GM20431 (cell line): Measurements from ENCODE around the gene NLK.
"Not testable (repeated sequence)": the region's sequence is repeated elsewhere in the genome, so short reads cannot be mapped to it uniquely, and the experiment has no call there.

Source experiments
- in situ Hi-C: fragments of 300-500 bp; cut with MseI, MboI; formaldehyde crosslinking; loops from one replicate; pipeline ENCODE4 v1.15.0; 2020; ENCODE audit warnings: low sequenced_read_pairs; ENCODE audit not compliant: unreplicated experiment

The NLK gene

DNA sequence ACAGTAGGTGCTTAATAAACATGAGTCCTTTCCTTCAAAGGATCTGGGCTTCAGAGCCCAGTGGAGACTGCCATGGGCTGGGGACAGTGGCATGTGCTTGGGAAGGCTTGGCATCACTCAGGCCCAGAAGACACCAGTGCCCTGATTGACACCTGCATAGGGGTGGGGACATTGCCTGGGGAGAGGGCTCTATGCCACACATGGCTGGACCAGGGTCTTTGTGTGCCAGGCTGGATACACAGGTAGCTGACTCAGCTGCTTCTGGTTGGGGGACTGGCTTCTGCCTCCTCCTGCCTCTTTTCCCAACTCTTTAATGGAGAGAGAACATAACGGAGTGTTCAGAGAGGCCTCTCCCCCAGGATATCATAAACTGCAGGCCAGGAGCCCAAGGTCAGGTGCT lies 183.4 kb downstream of the NLK start:
- in situ Hi-C loops = no loop called here

DNA sequence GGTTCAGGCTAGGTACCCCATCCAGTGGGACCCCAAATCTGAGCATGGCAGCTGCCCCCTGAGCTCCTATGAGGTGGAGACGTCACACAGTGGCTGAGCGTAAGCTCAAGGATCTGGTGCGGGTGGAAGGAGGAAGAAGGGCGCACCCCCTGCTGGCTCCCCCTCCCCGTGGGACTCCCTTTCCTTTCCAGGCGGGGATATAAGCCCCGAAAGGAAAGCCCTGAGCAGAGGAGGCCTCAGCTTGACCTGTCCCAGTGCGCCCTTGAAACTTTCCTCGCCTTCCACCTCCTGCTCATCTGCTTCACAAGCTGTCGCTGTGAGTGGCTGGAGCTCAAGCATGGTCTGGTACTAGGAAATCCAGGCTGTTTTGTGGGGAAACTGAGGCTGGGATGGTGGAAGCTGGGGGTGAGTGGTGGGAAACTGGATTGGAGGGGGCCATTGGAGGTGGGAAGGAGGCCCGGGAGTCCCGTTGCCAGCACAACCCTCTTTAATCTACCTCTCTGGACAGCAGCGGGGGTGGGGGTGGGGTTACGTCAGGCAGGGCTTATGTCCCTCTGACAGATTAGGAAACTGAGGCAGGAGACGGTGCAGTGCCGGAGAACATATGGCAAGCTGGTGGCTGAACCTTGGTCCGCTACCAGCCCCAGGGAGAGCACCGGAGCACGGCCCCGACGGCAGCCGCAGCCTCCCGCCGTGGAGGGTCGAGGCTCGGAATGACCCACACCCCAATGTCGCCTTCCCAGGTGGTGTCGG lies 184.3 kb downstream of the NLK start:
- in situ Hi-C loops = no loop called here

- in situ Hi-C loops = no loop called here
Observed at GRCh38 chr17:28227316-28228108, 185.0 kb downstream of the NLK start.

- in situ Hi-C loops = no loop called here
Observed at GRCh38 chr17:28228109-28228840, 185.8 kb downstream of the NLK start.

- in situ Hi-C loops = no loop called here
Observed at GRCh38 chr17:28228986-28229729, 186.7 kb downstream of the NLK start.

DNA sequence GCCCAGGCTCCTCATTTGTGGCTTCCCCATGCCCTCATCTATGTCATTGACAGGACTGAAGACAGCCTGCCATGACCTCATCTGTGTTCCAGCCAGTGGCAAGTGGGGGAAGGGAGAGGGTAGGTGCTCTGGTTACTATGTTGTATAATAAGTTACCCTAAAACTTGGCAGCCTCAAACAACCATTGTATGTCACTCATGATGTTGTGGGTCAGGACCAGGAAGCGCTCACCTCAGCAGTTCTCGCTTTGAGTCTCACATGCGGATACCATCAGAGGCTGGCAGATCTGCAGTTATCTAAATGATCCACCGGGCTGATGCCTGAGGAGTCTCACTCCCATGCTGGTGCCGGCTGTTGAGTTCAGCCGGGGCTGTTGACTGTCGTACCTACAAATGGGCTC lies 187.5 kb downstream of the NLK start:
- in situ Hi-C loops = no loop called here

DNA sequence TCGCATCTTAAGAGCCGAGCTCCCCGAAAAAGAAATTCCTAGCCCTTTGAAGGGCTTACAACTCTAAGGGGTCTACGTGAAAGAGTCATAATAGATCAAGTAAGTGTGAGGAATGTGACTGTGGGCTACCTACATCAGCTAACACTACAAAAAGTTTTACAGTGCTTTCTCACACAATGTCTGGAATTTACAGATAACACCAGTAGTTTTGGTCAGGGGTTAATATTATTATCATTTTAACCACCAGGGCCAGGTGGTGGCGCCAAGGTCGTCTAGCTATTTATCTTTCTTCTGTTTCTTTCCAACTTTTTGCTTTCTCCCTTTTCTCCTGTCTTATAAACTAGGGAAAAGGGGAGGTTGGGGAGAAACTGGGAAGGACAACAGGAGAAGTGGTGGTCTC lies 188.1 kb downstream of the NLK start:
- in situ Hi-C loops = not testable (repeated sequence)

- in situ Hi-C loops = not testable (repeated sequence)
Observed at GRCh38 chr17:28231624-28232023, 189.1 kb downstream of the NLK start.

DNA sequence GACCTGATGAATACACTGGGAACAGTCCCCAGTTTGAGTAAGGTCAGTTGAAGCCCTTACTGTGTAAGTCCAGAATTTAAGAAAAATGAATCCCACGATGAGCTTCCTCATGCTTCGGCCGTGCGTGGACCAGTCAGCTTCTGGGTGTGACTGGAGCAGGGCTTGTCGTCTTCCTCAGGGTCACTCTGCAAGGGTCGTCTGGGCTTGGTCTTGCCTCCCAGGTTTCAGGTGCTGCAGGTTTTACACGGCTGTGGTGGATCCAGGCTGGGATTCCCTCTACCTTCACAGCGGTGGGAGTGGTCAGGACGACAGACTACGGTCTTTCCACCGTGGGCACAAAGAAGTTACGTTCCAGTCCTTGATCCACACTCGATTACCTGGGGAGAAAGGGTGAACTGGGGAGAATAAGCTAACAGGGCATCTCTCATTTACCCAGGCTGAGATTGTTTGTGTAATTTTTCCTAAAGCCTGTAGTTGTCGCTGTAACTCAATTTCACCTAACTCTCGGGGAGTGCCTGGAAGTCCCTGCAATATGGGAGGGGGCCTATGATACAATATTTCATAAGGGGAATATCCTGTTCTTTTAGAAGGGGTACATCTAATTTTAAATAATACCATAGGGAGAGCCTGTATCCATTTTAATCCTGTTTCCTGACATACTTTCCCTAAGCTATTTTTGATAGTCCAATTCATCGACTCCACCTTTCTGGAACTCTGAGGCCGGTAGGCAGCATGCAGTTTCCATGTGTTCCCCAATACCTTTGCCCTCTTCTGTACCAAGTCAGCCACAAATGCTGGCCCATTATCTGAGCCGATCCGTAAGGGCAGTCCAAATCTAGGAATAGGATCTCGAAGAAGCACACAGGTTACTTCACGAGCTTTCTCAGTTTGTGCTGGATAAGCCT lies 190.7 kb downstream of the NLK start:
- in situ Hi-C loops = not testable (repeated sequence)

DNA sequence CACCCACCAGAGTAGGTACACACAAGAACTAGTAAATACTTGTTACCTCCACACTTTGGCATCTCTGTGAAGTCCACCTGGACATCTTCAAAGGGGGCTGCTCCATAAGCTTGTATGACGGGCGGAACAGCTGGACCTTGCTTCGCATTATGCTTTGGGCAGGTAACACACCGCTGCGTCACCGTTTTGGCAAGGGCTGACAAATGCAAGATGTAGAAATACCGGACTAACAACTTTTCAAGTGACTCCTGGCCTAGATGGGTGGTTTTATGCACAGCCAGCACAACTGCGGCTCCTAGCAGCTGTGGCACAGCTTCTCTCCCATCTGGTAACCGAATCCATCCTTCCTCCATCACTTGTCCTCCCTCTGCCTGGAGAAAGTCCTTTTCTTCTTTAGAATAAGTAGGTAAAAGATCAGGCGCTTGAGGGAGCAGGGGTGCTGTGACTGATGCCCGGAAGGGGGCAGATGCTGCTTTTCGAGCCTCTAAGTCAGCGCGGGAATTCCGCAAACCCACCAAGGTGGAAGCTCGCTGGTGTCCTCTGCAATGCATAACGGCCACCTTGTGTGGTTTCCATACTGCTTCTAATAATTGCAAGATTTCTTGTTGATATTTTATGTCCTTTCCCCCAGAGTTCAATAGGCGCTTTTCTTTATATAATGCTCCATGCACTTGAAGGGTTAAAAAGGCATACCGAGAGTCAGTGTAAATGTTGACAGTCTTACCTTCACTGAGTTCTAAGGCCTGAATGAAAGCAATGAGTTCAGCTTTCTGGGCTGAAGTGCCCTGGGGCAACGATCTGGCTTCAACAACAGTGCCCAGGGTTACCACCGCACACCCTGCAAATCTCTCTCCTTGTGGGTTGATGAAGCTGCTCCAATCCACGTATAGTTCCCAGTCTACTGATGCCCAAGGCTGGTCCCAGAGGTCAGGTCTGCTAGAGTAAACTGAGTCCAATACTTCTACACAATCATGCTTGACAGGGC lies 191.7 kb downstream of the NLK start:
- in situ Hi-C loops = not testable (repeated sequence)

GRCh38 chr17:28235066-28235700 lies 192.7 kb downstream of the NLK start:
- in situ Hi-C loops = not testable (repeated sequence)

- in situ Hi-C loops = not testable (repeated sequence)
Observed at GRCh38 chr17:28236033-28236653, 193.7 kb downstream of the NLK start.

GRCh38 chr17:28238547-28239270 lies 196.2 kb downstream of the NLK start:
- in situ Hi-C loops = not testable (repeated sequence)

DNA sequence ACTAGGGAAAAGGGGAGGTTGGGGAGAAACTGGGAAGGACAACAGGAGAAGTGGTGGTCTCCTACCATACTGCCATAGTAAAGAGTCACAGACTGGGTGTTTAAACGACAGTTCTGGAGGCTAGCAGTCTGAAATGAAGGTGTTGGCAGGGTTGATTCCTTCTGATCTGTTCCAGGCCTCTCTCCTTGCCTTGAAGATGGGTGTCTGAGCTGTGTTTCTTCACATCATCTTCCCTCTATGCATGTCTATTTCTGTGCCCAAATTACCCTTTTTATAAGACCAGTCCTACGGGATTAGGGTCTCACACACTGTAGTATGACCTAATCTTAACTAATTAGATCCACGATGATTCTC lies 196.8 kb downstream of the NLK start:
- in situ Hi-C loops = no loop called here

- in situ Hi-C loops = no loop called here
Observed at GRCh38 chr17:28240688-28241340, 198.3 kb downstream of the NLK start.

DNA sequence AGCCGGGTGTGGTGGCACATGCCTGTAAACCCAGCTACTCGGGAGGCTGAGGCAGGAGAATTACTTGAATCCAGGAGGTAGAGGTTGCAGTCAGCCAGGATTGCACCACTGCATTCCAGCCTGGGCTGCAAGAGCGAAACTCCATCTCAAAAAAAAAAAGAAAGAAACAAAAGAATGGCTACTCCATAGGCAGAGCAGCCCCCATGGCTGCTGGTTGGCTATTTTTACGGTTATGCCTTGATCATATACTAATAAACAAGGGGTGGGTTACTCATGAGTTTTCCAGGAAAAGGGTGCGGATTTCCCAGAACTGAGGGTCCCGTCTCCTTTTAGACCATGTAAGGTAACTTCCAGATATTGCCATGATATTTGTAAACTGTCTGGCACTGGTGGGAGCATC lies 200.3 kb downstream of the NLK start:
- in situ Hi-C loops = no loop called here
